WTC11 (cell line): ENCODE data around the gene NPFFR1. TPM values are rescaled to one million over a fixed set of nuclear protein-coding genes. Genes with fewer than 3 reads are reported as not detected.

Source experiments
- ATAC-seq: fragments of 200-7000 bp; cut with Tn5 transposase; 2 replicates; pipeline ENCODE4 v1.10.0; 2021; ENCODE audit warnings: mild to moderate bottlenecking, moderate library complexity
- CTCF ChIA-PET: fragments of 300-600 bp; sonication (Branson Sonifier 250); formaldehyde crosslinking; loops from one replicate; lab custom pipeline; 2021; ENCODE audit warnings: antibody characterized with exemption; lab: Charles Lee
- POLR2A ChIA-PET: fragments of 350-600 bp; sonication (Branson Sonifier 250); formaldehyde crosslinking; loops from one replicate; lab custom pipeline; 2021; ENCODE audit warnings: antibody characterized with exemption; lab: Charles Lee
- DNase-seq: peaks from one replicate; pipeline ENCODE4 v3.0.0; 2021; ENCODE audit warnings: low spot score
- H3K27ac Mint-ChIP-seq: 2 replicates; pipeline ENCODE4 v1.8.0; 2021; ENCODE audit warnings: mixed read lengths
- H3K27me3 Mint-ChIP-seq: 2 replicates; pipeline ENCODE4 v1.8.0; 2021; ENCODE audit warnings: low read depth, mild to moderate bottlenecking, moderate library complexity, mixed read lengths
- H3K36me3 Mint-ChIP-seq: 2 replicates; pipeline ENCODE4 v1.8.0; 2021; ENCODE audit warnings: mixed read lengths
- H3K4me1 Mint-ChIP-seq: 2 replicates; pipeline ENCODE4 v1.8.0; 2022; ENCODE audit warnings: mixed read lengths
- H3K4me3 Mint-ChIP-seq: 2 replicates; pipeline ENCODE4 v1.8.0; 2021; ENCODE audit warnings: mild to moderate bottlenecking, moderate library complexity, mixed read lengths
- H3K9me3 Mint-ChIP-seq: 2 replicates; pipeline ENCODE4 v1.8.0; 2021; ENCODE audit warnings: mixed read lengths
- ATF6 ChIP-seq: sonication (generic); formaldehyde crosslinking; IDR thresholded peaks from 2 replicates; pipeline ENCODE4 v1.8.1; 2023; ENCODE audit warnings: mild to moderate bottlenecking, missing genetic modification reagents
- CREB1 ChIP-seq: sonication (generic); formaldehyde crosslinking; IDR thresholded peaks from 2 replicates; pipeline ENCODE4 v1.8.0; 2023; ENCODE audit warnings: mild to moderate bottlenecking, missing genetic modification reagents
- CREM ChIP-seq: sonication (generic); formaldehyde crosslinking; IDR thresholded peaks from 2 replicates; pipeline ENCODE4 v1.8.1; 2022; ENCODE audit warnings: mild to moderate bottlenecking, missing genetic modification reagents, moderate library complexity
- E2F5 ChIP-seq: sonication (generic); formaldehyde crosslinking; IDR thresholded peaks from 2 replicates; pipeline ENCODE4 v1.8.1; 2022; ENCODE audit warnings: mild to moderate bottlenecking, moderate library complexity, missing genetic modification reagents
- FOXJ3 ChIP-seq: sonication (generic); formaldehyde crosslinking; IDR thresholded peaks from 2 replicates; pipeline ENCODE4 v1.9.0; 2021; ENCODE audit warnings: missing genetic modification reagents, mild to moderate bottlenecking, borderline replicate concordance
- FOXK1 ChIP-seq: sonication (generic); formaldehyde crosslinking; IDR thresholded peaks from 2 replicates; pipeline ENCODE4 v1.8.0; 2022; ENCODE audit warnings: mild to moderate bottlenecking, moderate library complexity, missing genetic modification reagents
- FOXP1 ChIP-seq: sonication (generic); formaldehyde crosslinking; IDR thresholded peaks from 2 replicates; pipeline ENCODE4 v1.8.0; 2022; ENCODE audit warnings: missing genetic modification reagents, mild to moderate bottlenecking, moderate library complexity, borderline replicate concordance
- IRF2 ChIP-seq: sonication (generic); formaldehyde crosslinking; IDR thresholded peaks from 2 replicates; pipeline ENCODE4 v1.8.0; 2022; ENCODE audit warnings: low read depth, missing genetic modification reagents, borderline replicate concordance
- JAZF1 ChIP-seq: fragments of 250-450 bp; sonication (Bioruptor Pico); IDR thresholded peaks from 2 replicates; pipeline ENCODE4 v1.9.0; 2021; ENCODE audit warnings: moderate library complexity, mild to moderate bottlenecking, inconsistent platforms
- NR2C2 ChIP-seq: sonication (generic); formaldehyde crosslinking; IDR thresholded peaks from 2 replicates; pipeline ENCODE4 v1.8.0; 2022; ENCODE audit warnings: mild to moderate bottlenecking, missing genetic modification reagents
- NR3C1 ChIP-seq: sonication (generic); formaldehyde crosslinking; conservative IDR thresholded peaks from 2 replicates; pipeline ENCODE4 v1.8.1; 2023; ENCODE audit warnings: low read depth, mild to moderate bottlenecking, missing genetic modification reagents
- PRDM15 ChIP-seq: sonication (generic); formaldehyde crosslinking; IDR thresholded peaks from 2 replicates; pipeline ENCODE4 v1.8.0; 2022; ENCODE audit warnings: missing genetic modification reagents
- SP1 ChIP-seq: sonication (generic); formaldehyde crosslinking; conservative IDR thresholded peaks from 2 replicates; pipeline ENCODE4 v1.8.1; 2022; ENCODE audit warnings: missing genetic modification reagents
- TEAD4 ChIP-seq: sonication (generic); formaldehyde crosslinking; IDR thresholded peaks from 2 replicates; pipeline ENCODE4 v1.8.0; 2022; ENCODE audit warnings: mild to moderate bottlenecking, missing genetic modification reagents
- ZNF396 ChIP-seq: fragments of 250-450 bp; sonication (Bioruptor Pico); IDR thresholded peaks from 2 replicates; pipeline ENCODE4 v1.8.0; 2021; ENCODE audit warnings: mild to moderate bottlenecking, moderate library complexity, borderline replicate concordance
- total RNA-seq: library from RNA; stranded (reverse); gene quantifications from 3 replicates; pipeline ENCODE4 v1.2.3, GENCODE V29; 2021
- TF ChIP-seq, protein P1 (sequence below): sonication (generic); formaldehyde crosslinking; conservative IDR thresholded peaks from 2 replicates; pipeline ENCODE4 v1.8.1; 2022; ENCODE audit warnings: mild to moderate bottlenecking, missing genetic modification reagents
- TF ChIP-seq, protein P2 (sequence below): sonication (generic); formaldehyde crosslinking; IDR thresholded peaks from 2 replicates; pipeline ENCODE4 v1.8.0; 2023; ENCODE audit warnings: mild to moderate bottlenecking, missing genetic modification reagents

The NPFFR1 gene
- total RNA-seq, 1 experiment from 2014 or later = 0.04 TPM

DNA sequence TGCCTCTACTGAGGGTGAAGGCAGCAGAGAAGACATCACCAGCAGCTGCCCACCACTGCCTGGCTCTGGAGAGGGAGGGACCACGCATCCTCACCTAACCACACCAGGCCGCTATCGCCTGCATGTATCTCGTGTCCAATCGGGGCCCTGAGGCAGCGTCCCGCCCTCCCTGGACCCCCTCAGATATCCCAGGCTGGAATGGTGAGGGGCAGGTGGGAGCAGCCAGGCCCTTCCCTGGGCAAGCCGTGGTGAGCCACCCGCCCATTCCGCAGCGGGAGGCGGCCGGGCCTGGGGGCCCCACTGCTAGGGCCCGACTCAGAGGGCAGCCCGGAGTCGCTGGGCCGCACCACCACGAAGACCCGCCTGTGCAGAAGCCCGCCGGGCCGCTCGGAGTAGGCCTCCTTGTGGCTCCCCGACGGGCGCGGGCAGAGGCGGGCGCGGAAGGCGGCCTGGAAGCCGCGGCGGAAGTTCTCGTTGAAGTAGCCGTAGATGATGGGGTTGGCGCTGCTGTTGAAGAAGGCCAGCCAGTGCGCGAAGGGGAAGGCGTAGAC lies 29.0 kb downstream of the NPFFR1 start:
- Mint-ChIP-seq H3K4me1 (0 out of 2 replicates have a peak, but pooled peaks cover 5% of the 10 kb centered on the region), H3K27me3 (peaks cover 6% of the 10 kb centered on the region; the same call in 1 of the 2 replicates), H3K36me3 (no peaks in the 10 kb centered on the region), H3K4me3 (no peak overlapping the region), H3K9me3 (peaks cover 3% of the 10 kb centered on the region; the same call in 1 of the 2 replicates), H3K27ac (no peak overlapping the region)
- ATAC-seq (no peak), DNase-seq (no peak)
- ChIA-PET CTCF (interaction anchor here (1.2 to 2.0 kb wide), 5 partner anchors 10 to 133 kb away, joined by 3 to 19 read pairs (median 10); no protein-coding TSS in a partner anchor), POLR2A (no interaction called here)
- TF ChIP-seq PRDM15 (CRISPR knock-in tag) (no peak), IRF2 (CRISPR knock-in tag) (no peak), NR3C1 (CRISPR knock-in tag) (no peak), E2F5 (CRISPR knock-in tag) (no peak), NR2C2 (CRISPR knock-in tag) (no peak), CREM (CRISPR knock-in tag) (no peak), FOXK1 (CRISPR knock-in tag) (no peak), FOXP1 (no peak)

- TF ChIP-seq, protein P1, sequence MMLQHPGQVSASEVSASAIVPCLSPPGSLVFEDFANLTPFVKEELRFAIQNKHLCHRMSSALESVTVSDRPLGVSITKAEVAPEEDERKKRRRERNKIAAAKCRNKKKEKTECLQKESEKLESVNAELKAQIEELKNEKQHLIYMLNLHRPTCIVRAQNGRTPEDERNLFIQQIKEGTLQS (CRISPR knock-in tag) = no peak
- TF ChIP-seq FOXJ3 (CRISPR knock-in tag) (no peak), SP1 (CRISPR knock-in tag) (no peak)
- Mint-ChIP-seq H3K4me1 (0 out of 2 replicates have a peak, but pooled peaks cover 5% of the 10 kb centered on the region), H3K27me3 (peaks cover 6% of the 10 kb centered on the region; the same call in 1 of the 2 replicates), H3K27ac (no peak overlapping the region), H3K9me3 (peaks cover 3% of the 10 kb centered on the region; the same call in 1 of the 2 replicates), H3K36me3 (no peaks in the 10 kb centered on the region), H3K4me3 (no peak overlapping the region)
- peak; percentile 34 for ATAC-seq
- ChIA-PET POLR2A (no interaction called here), CTCF (interaction anchor here (0.6 to 2.0 kb wide), 6 partner anchors 11 to 125 kb away, joined by 3 to 10 read pairs (median 4); no protein-coding TSS in a partner anchor)
- DNase-seq = no peak
Measured at GRCh38 chr10:70253878-70254765, 29.7 kb downstream of the NPFFR1 start.

- Mint-ChIP-seq H3K4me3 (no peak overlapping the region), H3K27ac (no peak overlapping the region), H3K9me3 (peaks cover 3% of the 10 kb centered on the region; the same call in 1 of the 2 replicates), H3K36me3 (no peaks in the 10 kb centered on the region), H3K4me1 (0 out of 2 replicates have a peak, but pooled peaks cover 5% of the 10 kb centered on the region), H3K27me3 (peaks cover 7% of the 10 kb centered on the region; the same call in 1 of the 2 replicates)
- ChIA-PET CTCF (interaction anchor here (0.8 to 2.4 kb wide), 3 partner anchors 14 to 113 kb away, joined by 3 to 5 read pairs (median 3); no protein-coding TSS in a partner anchor), POLR2A (no interaction called here)
- DNase-seq (no peak), ATAC-seq (no peak)
- no peak for TF ChIP-seq E2F5 (CRISPR knock-in tag)
- TF ChIP-seq TEAD4 (CRISPR knock-in tag) = no peak
- TF ChIP-seq JAZF1 = no peak
- TF ChIP-seq NR3C1 (CRISPR knock-in tag) = no peak
- no peak for TF ChIP-seq CREB1 (CRISPR knock-in tag)
- TF ChIP-seq ZNF396 (CRISPR knock-in tag) = no peak
- TF ChIP-seq ATF6 (CRISPR knock-in tag) = no peak
- TF ChIP-seq, protein P2, sequence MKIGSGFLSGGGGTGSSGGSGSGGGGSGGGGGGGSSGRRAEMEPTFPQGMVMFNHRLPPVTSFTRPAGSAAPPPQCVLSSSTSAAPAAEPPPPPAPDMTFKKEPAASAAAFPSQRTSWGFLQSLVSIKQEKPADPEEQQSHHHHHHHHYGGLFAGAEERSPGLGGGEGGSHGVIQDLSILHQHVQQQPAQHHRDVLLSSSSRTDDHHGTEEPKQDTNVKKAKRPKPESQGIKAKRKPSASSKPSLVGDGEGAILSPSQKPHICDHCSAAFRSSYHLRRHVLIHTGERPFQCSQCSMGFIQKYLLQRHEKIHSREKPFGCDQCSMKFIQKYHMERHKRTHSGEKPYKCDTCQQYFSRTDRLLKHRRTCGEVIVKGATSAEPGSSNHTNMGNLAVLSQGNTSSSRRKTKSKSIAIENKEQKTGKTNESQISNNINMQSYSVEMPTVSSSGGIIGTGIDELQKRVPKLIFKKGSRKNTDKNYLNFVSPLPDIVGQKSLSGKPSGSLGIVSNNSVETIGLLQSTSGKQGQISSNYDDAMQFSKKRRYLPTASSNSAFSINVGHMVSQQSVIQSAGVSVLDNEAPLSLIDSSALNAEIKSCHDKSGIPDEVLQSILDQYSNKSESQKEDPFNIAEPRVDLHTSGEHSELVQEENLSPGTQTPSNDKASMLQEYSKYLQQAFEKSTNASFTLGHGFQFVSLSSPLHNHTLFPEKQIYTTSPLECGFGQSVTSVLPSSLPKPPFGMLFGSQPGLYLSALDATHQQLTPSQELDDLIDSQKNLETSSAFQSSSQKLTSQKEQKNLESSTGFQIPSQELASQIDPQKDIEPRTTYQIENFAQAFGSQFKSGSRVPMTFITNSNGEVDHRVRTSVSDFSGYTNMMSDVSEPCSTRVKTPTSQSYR = no peak
- no peak for TF ChIP-seq CREM (CRISPR knock-in tag)
Measured at GRCh38 chr10:70250961-70251680, 32.7 kb downstream of the NPFFR1 start.
